NCI-H187 (cell line): ENCODE results near the gene STMND1.
"Not testable (repeated sequence)": the region's sequence is repeated elsewhere in the genome, so short reads cannot be mapped to it uniquely, and the experiment has no call there.

Experiments
- DNase-seq, 2 experiments: peaks; one replicate each; lab custom pipeline; 2025; lab: John Stamatoyannopoulos, UW

The STMND1 gene

GRCh38 chr6:17101422-17102257, at the start of gene STMND1:
TSS of gene STMND1 (plus strand) at chr6:17102050. CDS start at chr6:17102258, 208 bp downstream.
- peak; percentile 6 to 9 for DNase-seq

GRCh38 chr6:17054647-17055046, 47.2 kb upstream of the STMND1 start:
- no peak for DNase-seq

GRCh38 chr6:17057322-17057721, 44.5 kb upstream of the STMND1 start:
- DNase-seq = no peak

- DNase-seq = no peak
Measured at GRCh38 chr6:17058550-17058949, 43.3 kb upstream of the STMND1 start.

- no peak for DNase-seq
Measured at GRCh38 chr6:17059022-17059421, 42.8 kb upstream of the STMND1 start.

GRCh38 chr6:17059850-17060249, 42.0 kb upstream of the STMND1 start:
- no peak for DNase-seq

GRCh38 chr6:17061097-17061496, 40.8 kb upstream of the STMND1 start:
- no peak for DNase-seq

- DNase-seq = no peak
Measured at GRCh38 chr6:17062871-17063440, 38.9 kb upstream of the STMND1 start.

GRCh38 chr6:17064975-17065374, 36.9 kb upstream of the STMND1 start:
- DNase-seq = no peak

- no peak for DNase-seq
Measured at GRCh38 chr6:17066610-17067009, 35.2 kb upstream of the STMND1 start.

DNA sequence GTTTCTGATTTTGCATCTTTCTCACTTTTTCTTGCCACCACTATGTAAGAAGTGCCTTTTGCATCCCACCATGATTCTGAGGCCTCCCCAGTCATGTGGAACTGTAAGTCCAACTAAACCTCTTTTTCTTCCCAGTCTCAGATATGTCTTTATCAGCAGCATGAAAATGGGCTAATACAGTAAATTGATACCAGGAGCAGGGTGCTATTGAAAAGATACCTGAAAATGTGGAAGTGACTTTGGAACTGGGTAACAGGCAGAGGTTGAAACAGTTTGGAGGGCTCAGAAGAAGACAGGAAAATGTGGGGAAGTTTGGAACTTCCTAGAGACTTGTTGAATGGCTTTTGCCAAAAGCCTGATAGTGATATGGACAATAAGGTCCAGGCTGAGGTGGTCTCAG, 32.9 kb upstream of the STMND1 start:
- not testable (repeated sequence) for DNase-seq

DNA sequence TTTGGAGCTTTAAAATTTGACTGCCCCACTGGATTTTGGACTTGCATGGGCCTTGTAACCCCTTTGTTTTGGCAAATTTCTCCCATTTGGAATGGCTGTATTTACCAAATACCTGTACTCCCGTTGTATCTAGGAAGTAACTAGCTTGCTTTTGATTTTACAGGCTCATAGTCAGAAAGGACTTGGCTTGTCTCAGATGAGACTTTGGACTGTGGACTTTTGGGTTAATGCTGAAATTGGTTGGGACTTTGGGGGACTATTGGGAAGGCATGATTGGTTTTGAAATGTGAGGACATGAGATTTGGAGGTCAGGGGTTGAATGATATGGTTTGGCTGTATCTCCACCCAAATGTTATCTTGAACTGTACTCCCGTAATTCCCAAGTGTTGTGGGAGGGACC, 31.4 kb upstream of the STMND1 start:
- not testable (repeated sequence) for DNase-seq

DNA sequence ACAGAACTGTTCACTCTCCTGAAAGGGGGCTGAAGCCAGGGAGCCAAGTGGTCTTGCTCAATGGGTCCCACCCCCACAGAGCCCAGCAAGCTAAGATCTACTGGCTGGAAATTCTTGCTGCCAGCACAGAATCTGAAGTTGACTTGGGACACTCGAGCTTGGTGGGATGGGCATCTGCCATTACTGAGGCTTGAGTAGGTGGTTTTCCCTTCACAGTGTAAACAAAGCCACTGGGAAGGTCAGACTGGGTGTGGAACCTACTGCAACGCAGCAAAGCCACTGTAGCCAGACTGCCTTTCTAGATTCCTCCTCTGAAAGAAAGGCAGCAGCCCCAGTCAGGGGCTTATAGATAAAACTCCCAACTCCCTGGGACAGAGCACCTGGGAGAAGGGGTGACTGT, 28.3 kb upstream of the STMND1 start:
- not testable (repeated sequence) for DNase-seq

- no peak for DNase-seq
Measured at GRCh38 chr6:17081273-17081672, 20.6 kb upstream of the STMND1 start.

DNA sequence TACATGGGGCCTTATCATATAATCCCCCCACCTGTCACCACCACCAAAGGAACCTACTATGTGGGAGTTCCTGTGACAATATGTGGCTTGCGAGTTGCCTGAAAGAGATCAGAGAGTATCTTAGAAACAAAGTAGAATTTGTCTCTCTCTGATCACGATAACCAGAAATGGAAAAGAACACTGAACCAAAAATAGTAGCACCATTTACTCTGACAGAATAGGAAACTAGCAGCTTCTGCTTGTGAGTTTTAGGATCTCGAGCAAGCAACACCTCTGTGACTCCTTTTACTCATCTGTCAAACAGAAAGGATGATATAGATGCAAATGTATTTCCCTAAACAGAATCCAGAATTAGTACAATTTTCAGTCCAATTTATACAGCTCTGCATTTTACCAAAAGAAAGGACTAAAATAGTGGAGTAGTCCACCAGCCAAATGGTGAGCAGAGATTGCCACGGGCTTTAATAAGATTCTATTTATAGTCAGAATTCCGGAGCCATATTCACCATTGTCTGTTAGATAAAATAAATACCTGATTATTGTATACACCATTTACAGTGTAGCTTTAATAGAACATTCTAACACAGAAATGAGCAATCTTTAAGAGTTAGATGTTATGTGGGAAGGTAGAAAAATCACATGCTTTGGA, 19.9 kb upstream of the STMND1 start:
- no peak for DNase-seq

DNA sequence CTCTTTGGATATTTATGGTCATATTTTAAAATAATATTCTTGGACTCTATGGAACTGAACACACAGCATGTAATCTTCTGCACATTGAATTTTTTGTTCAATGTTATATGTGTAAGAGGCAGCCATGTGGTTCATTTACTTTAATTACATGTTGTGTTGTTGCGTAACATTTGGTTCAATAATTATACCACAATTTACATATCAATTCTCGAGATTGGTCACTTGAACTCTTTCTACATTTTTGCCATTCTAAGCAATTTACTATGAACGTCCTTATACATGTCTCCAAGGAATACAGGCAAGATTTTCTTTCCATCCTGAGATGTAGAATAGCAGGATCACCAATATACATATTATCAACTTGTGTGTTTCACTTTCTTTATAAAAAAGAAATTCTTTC, 18.5 kb upstream of the STMND1 start:
- no peak for DNase-seq

DNA sequence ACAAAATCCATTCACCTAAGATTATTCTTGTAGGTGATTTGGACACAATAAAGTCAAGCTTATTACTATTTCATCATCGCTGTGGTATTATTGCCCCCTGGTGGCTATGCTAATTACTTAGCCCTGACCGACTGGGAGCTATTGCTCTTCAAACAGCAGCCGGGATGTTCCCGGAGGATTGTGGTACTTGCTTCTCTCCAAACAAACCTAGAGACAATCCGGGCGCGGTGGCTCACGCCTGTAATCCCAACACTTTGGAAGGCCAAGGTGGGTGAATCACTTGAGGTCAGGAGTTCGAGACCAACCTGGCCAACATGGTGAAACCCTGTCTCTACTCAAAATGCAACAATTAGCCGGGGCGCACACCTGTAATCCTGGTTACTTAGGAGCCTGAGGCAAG, 15.4 kb upstream of the STMND1 start:
- no peak for DNase-seq

DNA sequence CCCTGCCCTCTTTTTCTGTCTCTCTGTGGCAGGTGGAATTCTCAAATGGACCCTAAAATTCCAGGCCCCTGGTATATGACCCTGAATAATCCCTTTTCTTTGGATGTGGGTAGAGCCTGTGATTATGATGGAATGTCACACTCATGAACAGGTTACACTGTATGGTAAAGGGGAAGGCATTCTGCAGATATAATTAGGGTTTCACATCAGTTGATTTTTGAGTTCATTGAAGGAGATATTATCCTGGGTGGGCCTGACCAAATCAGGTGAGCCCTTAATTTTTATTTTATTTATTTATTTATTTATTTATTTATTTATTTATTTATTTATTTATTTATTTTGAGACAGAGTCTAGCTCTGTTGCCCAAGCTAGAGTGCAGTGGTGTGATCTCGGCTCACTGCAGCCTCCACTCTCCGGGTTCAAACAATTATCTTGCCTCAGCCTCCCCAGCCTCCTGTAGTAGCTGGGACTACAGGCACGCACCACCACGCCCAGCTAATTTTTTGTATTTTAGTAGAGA, 13.7 kb upstream of the STMND1 start:
- DNase-seq = no peak

DNA sequence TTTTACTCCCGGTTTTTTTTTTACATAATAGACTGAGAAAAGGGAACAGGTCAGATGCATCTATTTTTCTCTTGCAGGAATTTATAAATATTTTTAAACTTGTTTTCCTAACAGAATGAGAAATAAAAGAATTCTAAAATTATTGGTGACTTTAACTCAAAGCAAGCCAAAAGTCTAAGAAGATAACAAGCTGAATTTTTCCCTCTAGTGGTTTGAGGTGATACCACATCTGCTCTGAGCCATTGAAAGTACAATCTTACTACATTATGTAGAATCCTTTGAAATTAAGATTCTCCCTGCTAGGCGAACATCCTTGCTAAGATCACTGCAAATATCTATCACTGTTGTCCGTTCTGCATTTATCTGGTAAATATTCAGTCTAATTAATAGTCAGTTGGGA, 10.7 kb upstream of the STMND1 start:
- DNase-seq = no peak

GRCh38 chr6:17093686-17094085, 8.2 kb upstream of the STMND1 start:
- DNase-seq = no peak

DNA sequence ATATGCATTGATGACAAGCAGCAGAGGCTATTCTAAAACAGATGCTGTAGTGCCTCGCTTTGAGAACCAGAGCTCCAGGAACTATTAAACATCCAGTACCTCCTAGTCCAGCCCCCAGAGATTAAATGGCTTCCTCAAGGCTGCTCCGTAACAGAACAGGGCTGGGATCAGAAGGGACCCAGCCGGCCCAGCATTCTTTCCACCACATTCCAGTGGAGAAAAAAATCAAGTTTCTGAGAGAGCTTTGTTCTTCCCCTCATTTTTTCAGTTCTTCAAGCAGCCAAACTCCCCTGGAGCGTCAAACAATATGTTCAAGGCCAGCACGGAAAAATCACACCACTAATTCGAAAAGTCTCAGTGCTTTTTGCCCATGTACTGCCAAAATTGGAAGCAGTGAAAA, 5.8 kb upstream of the STMND1 start:
- DNase-seq = no peak

DNA sequence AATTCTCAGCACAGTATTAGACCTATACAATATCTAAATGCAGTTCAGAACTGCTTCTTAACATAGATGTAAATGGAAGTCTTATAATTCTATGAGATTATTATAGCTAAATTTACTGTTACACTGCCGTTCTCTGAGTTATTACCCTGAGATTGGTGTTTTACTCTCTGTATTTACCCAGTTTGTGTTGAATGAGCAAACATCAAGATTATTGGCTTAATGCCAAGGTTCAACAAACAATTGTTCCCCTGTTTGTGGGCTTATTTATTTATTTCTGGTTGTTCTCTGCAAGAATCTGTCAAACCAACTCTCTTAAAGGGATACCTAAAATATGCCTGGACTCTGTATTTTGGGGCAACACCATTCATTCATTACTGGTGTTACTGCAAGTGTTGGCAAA, 5.2 kb upstream of the STMND1 start:
- DNase-seq = no peak

DNA sequence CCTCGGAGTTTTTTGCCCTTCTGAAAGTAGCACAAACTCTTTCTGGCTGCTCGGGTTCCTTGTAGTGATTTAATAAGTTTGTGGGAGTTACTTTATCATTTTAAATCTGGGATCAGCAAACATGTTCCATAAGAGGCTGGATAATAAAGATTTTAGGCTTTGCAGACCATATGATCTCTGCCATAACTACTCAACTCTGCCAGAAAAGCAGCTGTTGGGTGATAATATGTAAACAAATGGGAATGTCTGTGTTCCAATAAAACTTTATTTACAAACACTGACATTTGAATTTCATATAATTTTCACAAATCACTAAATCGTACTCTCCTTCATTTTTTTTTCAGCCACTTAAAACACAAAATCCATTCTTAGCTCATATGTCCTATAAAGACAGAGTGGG, 3.9 kb upstream of the STMND1 start:
- no peak for DNase-seq
